Activated CD8-positive, alpha-beta memory T cell treated with anti-CD3 and anti-CD28 coated beads for 24 hours (primary cell): Measurements from ENCODE around the gene COQ6.
"Not testable (repeated sequence)": the region's sequence is repeated elsewhere in the genome, so short reads cannot be mapped to it uniquely, and the experiment has no call there.

Source experiments
- DNase-seq: peaks from one replicate; pipeline ENCODE4 v3.0.0-alpha.2; 2020

The COQ6 gene

DNA sequence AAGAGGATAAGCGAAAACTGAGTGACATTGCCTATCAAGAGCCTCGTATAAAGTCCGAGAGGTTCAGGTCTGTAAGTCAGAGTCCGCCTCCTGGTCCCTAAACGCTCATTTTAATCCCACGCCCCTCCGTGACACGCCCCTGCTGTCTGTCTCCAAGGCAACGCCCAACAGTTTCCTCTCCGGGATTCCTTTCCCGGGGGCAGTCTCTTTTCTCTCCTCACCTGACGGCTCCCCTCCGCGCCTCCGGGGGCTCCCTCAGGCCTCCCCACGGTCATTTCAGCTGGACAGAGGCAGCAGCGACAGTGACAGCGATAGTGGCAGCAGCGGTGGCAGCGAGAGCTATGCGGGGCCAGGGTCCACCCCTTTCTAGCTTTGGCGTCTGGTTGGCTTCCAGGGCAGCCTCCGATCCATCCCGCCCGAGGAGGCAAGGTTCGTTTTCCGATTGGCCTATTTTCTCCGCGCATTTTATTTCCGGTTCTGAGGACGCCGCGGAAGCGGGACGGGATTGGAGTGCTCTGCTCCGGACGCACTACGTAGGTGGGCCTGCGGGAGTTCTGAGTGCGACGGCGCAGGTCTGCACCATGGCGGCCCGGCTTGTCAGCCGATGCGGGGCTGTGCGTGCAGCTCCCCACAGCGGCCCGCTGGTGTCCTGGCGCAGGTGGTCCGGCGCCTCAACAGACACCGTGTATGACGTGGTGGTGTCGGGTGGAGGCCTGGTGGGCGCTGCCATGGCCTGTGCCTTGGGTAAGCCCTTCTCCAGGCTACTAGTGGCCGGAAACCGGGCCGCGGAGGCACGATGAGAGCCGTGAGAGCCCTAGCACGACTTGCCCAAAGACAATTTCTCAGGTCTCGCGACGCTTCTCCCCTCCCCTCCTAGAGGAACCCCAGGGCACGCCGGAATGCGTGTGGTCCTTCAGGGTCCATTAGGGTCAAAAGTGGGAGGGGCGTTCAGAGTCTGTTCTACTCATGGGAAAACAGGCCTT lies at the start of gene COQ6, which contains the start of gene FAM161B:
COQ6 (plus strand) TSS at position 551 of the 983 bp plus-strand sequence; CDS start at position 582, 31 bp downstream.
FAM161B (minus strand) TSS at position 343 of the 983 bp plus-strand sequence; CDS start at position 275, 68 bp downstream.
- DNase-seq = peak; percentile 94

DNA sequence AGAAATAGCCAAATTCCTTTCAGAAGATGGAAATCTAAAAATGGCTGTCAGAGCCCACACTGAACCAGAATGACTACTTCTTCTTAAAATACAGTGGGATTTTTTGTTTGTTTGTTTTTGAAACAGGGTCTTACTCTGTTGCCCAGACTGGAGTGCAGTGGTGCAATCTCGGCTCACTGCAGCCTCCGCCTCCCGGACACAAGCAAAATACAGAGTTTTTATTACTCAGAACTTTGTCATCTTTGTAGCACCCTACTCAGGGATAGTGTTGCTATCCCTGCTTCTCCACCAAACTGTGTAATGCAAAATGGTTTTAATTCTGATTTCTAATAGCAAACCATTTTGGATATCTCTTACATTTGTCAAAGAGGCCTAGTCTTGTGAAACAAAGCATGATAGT lies 47.1 kb upstream of the COQ6 start:
- DNase-seq = no peak

DNA sequence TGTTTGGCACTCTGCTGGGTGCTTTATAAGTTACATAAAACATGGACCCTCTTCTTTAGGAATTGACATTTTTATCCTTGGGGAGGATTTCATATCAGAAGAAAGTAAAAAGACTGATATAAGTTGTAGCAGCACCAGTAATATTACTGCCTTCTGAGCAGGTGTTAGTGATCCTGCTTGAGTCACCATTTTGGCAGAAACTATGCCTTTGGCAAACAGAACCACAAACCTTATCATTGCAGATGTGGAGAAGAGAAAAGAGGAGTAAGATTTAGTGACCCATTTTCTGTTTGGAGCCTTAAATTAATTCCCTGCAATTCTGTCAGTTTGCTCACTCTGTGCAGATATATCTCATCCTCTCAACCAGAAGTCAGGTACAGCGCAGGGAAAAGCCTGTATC lies 40.4 kb upstream of the COQ6 start:
- DNase-seq = no peak

DNA sequence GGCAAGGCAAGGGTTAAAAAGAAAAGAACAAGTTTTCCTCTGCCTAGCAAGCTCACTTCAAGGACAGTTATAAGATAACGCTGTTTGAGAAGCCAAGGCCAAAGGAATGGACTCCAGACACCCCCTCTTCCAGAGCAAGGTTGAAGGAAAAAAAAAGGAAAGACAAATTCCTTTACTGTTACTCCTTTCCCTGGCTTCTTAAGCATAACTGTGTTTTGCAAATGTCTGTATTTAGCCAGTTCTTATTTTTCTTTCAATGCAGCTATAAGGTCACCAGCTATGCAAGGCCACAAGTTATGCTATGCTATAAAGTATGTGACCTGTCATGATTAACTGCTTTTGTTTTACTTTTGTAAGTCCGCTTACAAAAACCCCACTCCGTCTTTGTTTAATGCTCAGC lies 36.8 kb upstream of the COQ6 start:
- no peak for DNase-seq

DNA sequence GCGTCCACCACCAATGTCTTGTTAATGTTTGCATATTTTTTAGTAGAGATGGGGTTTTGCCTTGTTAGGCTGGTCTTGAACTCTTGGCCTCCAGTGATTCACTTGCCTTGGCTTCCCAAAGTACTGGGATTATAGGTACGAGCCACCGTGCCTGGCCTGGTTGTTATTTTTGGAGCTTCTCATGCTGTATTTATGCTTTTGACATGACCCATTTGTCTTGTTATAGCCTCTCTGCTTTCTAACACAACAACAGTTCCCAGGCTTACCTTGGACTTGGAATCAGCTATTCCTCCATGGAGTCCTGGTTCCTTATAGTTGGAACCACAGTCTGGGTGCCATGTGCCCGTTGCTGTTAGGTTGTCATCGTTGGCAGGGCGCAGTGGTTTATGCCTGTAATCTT lies 33.8 kb upstream of the COQ6 start:
- no peak for DNase-seq

DNA sequence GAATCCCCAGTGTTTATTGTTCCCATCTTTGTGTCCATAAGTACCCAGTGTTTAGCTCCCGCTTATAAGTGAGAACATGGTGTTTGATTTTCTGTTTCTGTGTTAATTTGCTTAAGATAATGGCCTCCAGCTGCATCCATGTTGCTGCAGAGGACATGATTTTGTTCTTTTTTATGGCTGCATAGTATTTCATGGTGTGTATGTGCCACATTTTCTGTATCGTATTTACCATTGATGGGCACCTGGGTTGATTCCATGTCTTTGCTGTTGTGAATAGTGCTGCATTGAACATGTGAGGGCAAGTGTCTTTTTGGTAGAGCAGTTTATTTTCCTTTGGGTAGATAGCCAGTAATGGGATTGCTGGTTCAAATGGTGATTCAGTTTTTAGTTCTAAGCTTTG lies 30.6 kb upstream of the COQ6 start:
- not testable (repeated sequence) for DNase-seq

DNA sequence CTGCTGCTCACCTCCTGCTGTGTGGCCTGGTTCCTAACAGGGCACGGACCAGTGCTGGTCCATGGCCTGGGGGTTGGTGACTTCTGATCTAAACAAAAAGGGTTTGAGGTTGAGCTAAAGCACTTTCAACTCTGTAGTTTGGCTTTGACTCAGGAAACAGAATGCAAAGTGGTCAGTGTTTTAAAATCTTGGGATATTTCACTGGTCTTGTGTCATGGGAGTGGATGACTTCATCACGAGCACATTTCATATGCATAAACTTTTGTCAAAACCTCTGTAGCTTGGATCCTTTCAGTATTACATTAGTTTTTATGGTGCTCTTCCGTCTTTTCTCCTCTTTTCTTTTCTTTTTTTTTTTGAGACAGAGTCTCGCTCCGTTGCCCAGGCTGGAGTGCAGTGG lies 25.8 kb upstream of the COQ6 start:
- no peak for DNase-seq

DNA sequence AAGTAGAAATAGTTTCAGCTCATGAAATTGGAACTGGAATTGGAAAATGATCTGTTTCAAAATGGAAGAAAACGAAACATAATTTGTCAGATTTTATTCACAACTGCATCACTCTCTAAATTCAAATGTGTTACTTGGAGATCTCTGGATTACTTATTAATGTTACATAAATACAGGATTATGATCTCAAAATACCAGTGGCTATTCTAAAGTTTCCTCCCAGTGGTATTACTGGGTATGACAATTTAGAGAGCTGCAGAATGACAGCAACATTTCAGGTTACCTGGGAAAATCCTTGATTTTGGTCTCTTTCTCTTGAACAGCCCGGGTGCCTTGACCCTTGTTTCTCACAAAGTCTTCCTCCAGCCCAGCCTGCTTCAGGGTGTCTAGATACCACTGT lies 14.4 kb upstream of the COQ6 start:
- no peak for DNase-seq

DNA sequence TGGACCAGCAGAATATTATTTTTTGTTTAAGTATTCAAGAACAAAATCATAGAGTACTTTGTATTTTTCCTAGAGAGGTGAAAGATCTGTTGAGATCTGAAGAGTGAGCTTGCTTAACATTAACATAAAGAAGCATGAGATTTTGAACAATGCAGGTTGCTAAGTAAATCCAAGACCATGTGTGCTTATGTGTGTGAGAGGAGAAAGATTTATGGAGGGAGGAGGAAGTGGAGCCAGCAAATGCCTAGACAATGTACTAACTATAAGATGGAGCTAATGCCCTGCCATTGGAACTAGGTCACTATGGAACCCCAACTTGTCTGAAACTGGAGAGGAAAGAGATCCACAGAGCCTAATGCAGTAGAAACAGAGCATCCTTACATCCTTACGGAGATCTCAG lies 13.6 kb upstream of the COQ6 start:
- DNase-seq = no peak

DNA sequence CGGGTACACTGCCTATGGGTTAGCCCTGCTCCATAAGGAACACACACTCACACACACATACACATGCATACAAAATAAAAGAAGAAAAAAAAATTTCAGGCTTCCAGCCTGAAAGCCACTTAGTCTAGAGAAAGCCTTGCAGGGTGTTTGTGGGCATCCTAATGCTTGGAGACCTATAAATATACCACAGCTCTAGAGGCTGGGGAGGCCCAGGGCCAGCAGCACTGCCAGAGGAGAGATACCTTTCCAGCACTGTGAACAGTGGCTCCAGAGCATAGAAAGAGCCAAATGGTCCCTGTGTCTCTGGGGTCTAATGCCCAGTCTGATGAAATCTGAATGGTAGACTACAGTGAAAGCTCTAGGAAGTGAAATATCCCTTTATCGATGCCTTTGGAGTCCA lies 13.1 kb upstream of the COQ6 start:
- no peak for DNase-seq

DNA sequence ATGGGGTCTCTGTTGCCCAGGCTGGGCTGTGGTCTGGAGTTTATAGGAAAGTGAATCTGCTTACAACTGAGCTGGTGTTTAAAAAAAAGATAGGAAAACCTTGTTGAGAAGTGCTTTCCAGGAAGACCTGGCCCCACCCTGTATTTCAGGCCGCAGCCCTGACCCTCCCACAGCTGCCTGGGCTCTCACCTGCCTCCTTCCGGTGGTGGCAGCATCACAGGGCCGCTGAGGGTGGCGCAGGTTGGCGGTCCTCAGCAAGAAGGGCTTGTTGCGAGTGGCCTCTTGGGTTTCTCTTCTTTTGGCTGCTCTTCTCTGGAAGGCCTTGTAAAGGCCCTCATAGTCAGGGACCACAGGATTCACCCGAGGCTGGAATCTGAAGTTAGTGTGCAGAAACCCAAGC lies 7.9 kb upstream of the COQ6 start:
- no peak for DNase-seq

DNA sequence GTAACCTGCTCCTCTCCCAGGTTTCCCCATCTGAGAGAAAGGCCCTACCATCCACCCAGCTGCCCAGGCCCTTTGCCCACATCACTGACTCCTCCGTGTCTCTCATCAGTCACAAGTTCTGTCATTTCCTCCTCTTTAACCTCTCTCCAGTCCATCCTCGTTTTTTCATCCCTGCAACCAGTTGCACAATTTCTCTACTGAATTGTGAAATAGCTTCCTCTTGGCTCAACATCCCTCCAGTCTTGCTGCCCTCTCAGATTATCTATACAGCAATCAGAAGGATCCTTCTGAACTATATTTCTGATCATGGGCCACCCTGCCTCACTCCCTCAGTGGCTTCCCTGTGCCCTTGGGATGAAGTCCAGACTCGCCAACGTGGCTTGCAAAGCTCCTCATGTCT lies 7.0 kb upstream of the COQ6 start:
- DNase-seq = no peak

DNA sequence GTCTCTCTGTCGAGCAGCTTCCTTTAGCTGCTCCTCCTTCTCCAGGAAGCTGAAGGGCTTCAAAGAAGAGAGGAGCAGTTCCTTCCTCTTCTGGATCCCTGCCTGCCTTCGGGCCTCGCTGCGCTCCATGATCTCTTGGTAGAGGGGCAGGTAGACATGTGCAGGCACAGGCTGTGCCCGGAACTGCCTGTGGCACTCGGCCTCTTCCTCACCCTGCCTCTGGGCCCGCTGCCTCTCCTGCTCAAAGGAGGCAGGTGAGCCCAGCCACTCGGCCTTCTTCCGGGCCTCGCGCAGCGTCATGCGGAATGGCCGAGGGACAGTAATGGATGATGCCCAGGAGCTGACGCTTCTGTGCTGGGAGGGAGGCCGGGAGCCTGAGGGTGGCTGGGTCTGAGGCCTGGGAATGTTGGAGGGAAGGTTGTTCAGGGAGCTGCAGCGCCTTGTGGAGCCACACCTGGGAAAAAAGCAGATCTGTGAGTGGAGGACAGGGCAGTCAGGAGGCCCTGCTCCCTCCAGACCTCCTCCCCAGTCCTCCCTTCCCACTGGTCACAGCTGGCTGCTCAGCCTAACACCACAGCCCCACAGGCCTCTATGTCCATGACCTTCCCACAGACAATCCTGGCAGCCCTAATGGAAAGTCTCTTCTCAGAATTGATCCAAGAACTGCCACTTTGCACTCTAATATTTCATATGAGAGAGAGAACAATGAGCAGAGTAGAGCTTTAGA lies 5.5 kb upstream of the COQ6 start:
- no peak for DNase-seq

DNA sequence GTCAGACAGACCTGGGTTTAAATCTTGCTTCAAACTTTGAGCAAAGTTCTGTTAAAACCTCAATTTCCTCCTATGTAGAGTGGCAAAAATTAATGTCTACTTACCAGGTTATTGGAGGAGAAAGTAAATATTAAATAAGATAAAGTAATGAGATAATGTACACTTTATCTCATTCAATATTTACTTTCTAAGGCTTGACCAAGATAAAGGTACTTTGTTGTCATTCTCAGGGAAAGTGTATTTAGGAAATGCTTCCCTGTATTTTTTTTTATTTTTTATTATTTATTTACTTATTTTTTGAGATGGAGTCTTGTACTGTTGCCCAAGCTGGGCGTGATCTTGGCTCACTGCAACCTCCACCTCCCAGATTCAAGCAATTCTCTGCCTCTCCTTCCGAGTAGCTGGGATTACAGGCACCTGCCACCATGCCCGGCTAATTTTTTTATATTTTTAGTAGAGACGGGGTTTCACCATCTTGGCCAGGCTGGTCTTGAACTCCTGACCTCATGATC lies 4.9 kb upstream of the COQ6 start:
- DNase-seq = no peak

DNA sequence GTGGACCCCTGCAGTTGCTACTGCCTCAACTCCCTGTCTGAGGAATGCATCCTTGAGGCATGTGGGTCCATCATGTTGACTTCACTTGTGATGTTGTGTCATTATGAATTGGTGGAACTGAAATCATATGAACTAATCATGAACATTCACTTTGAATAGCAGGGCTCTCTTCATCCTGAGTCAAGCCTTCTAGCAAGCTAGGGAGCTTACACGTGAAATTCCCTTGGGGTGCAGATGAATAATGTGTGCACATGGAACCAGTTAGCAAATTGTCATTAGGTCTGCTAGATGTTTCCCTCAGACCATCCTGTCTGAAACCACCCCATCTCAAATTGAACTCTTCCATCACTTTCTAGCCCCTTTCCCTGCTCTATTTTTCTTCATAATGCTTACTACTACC lies 3.6 kb downstream of the COQ6 start:
- no peak for DNase-seq

DNA sequence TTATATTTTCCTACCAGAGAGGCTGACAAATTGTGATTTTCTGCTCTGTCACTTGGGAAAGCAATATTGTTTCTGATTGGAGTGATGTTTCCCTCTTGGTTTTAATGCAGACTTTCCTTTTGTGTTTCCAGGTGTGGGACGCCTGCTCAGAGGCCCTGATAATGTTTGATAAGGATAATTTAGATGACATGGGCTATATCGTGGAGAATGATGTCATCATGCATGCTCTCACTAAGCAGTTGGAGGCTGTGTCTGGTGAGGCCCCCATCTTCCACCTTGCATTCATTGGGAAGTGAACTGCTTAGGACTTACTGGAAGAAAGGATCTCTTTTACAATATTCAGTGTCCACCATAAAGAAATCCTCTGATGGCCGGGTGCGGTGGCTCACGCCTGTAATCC lies 5.6 kb downstream of the COQ6 start:
- no peak for DNase-seq

DNA sequence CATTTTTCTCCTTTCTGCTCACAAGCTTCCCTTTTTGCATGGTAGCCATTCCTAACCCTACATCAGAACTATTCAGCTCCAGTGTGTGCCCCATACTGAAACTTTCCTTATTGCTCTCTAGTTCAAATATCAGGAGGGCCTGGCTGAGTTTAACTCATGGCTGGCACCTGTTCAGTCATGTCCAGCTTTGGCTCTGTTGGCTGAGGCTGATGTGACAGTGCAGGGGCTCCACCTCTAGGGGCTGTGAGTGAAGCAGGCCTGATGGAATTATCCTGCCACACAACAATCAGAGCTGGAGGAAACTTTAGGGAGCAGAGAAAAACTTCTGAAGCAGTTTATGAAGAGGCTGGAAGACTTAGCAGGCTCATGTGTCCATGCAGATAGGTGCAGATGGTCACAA lies 8.5 kb downstream of the COQ6 start:
- DNase-seq = no peak

DNA sequence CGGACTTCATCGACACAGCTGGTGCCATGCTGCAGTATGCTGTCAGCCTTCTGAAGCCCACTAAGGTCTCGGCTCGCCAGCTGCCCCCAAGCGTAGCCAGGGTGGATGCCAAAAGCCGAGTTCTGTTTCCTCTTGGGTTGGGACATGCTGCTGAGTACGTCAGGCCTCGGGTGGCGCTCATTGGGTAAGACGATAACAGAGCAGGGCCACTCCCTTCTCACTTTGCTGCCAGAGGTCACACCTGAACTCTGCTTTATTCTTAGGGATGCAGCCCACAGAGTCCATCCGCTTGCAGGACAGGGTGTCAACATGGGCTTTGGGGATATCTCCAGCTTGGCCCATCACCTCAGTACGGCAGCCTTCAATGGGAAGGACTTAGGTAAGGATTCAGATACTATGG lies 11.1 kb downstream of the COQ6 start:
- no peak for DNase-seq

DNA sequence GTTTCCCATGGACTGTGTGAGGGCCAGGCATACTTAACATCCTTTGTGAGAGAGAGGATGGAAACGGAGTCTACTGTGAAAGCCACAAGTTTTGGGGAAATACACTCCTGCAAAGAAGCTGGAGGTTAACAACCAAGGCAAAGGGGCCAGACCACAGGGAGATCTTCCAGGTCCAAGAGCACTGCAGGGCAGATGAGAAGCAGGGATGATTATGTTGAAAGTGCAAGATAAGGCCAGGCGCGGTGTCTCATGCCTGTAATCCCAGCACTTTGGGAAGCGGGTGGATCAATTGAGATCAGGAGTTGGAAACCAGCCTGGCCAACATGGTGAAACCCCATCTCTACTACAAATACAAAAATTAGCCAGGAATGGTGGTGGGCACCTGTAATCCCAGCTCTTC lies 15.1 kb downstream of the COQ6 start:
- no peak for DNase-seq

DNA sequence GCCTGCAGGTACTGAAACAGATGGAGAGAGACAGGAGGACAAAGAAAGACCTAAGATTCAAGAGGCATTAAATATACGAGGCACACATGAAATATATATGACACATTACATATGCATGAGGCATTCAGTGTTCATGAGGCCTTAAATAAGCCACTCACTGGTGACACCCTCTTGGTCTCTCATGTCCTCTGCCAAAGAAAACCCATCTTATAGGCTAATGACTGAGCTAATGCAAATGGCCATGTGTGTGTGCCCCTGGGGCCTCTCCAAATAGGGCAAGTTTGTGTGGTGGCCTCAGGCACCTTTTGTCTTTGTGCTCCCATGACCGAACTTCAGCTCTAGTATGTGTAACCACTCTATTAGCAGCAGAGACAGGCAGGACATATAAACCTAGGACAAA lies 18.8 kb downstream of the COQ6 start:
- DNase-seq = no peak

DNA sequence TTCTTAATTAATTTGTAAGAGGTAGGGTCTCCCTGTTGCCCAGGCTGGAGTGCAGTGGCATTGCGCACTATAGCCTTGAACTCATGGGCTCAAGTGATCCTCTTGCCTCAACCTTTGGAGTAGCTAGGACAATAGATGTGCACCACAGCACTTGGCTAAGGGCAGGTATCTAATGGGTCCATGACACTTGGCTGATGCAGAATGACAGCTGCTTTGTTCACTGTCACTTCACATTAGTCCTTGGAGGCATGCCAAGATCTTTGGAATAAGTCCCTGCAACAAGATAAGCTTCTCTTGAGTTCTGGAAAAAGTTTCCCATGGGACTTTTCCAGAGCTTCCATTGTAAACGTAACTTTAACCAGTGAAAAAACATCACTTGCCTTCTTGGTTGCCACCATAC lies 23.4 kb downstream of the COQ6 start:
- no peak for DNase-seq

DNA sequence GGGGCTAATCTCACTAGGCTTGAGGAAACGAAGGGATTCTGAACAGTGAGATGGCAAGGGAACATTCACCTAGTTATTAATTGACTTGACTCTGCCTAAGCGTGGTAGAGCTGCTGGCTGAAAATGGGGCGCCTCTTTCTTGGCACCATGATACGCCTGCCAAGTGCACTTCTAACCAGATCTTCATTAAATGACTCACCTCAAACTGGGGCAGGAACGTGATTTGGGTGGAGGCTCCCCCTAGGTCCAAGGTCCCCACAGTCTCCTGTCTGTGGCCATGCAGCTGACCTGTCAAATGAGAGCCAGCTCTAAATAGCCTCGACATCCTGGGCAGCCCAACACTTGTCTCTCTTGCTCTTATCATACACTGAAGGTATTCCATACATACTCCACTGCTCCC lies 26.0 kb downstream of the COQ6 start:
- no peak for DNase-seq

DNA sequence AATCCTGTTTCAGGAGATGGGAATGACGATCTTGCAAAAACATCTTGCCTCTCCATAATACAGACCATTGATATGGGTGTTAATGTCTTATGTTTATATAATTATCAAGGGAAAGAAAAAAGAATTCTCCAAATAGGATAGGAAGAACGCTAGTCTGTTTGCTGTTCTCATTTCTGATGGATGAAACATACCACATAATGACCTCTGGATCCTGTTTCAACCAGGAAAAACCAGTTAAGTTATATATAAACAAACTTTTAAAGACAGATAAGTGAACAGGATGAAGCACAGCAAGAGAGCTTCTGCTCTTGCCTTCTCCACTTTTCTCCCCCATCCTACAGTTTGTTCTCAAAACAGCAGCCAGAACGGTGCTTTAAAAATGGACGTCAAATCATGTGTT lies 27.8 kb downstream of the COQ6 start:
- no peak for DNase-seq

DNA sequence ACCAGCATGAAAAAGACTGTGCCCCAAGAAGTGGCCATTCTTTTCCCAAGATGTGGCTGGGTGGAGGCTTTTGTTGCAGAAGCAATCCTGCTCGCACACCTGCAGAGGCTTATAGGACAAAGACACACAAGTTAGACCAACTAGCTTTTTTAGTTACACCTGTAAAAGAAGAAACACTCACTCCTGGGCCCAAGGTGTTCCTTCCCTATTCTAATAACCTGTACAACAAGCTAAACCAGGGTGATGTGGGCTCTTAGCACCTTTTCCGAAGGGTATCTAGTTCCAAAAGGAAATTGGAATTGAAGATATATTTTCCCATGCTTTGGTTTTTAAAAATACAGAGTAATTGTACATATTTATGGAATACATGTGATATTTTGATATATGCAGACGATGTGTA lies 38.0 kb downstream of the COQ6 start:
- DNase-seq = no peak
